OCI-LY7 (cell line): ENCODE results near the gene ATAD3C.

Experiments used
- CTCF ChIP-seq: fragments of 200-600 bp; sonication (generic); conservative IDR thresholded peaks from 2 replicates; pipeline ENCODE4 v1.5.1; 2014; ENCODE audit warnings: mild to moderate bottlenecking, antibody characterized with exemption, low read length, moderate library complexity, mixed read lengths
- EZH2phosphoT487 ChIP-seq: fragments of 200-600 bp; sonication (generic); IDR thresholded peaks from 2 replicates; pipeline ENCODE4 v1.6.1; 2018; ENCODE audit warnings: low read depth, borderline replicate concordance, mild to moderate bottlenecking, mixed run types, antibody characterized with exemption, low read length, moderate library complexity, mixed read lengths

GRCh38 chr1:1430992-1431844 is 18.3 kb upstream of the ATAD3C start:
- no peak for TF ChIP-seq CTCF
- no peak for TF ChIP-seq EZH2phosphoT487
